Endothelial cell of umbilical vein (primary cell): Measurements from ENCODE around the gene HOXB3. TPM values are rescaled to one million over a fixed set of nuclear protein-coding genes. Genes with fewer than 3 reads are reported as not detected.

Experiments used
- BruUV-seq: library from RNA; stranded (reverse); fragments of 400-500 nt; replicated peaks from 2 replicates; lab custom pipeline; 2021; lab: Mats Ljungman, UMichigan
- CTCF ChIA-PET: fragments of 300-600, 350-600 bp; sonication (Branson Sonifier 250); formaldehyde crosslinking; loops from one replicate; lab custom pipeline; 2021; ENCODE audit warnings: antibody characterized with exemption, inconsistent platforms; lab: Charles Lee
- POLR2A ChIA-PET: fragments of 300-600, 350-600 bp; sonication (Branson Sonifier 250); formaldehyde crosslinking; loops from one replicate; lab custom pipeline; 2021; ENCODE audit warnings: antibody characterized with exemption, inconsistent platforms; lab: Charles Lee
- DNase-seq: peaks from one replicate; pipeline ENCODE4 v3.0.0-alpha.2; 2011; ENCODE audit warnings: low read depth, low spot score
- FAIRE-seq: peaks from 2 replicates; lab custom pipeline; 2011; peaks lifted over from hg19 to GRCh38; lab: Jason Lieb, UNC
- H2AFZ ChIP-seq: 2 replicates; pipeline ENCODE4 v1.6.0; 2012; ENCODE audit warnings: low read depth, low read length, control low read depth, inconsistent platforms
- H3K27ac ChIP-seq: 2 replicates; pipeline ENCODE4 v1.5.1; 2011; ENCODE audit warnings: low read depth, mild to moderate bottlenecking, control low read depth, low read length, moderate library complexity; ENCODE audit not compliant: insufficient read depth
- H3K27me3 ChIP-seq, 2 experiments: 2 replicates each; pipeline versions ENCODE4 v1.6.0 to v1.6.1; 2011; ENCODE audit warnings: low read length in 2 of 2, mixed read lengths in 1 of 2; ENCODE audit not compliant: control insufficient read depth in 2 of 2, insufficient read depth in 2 of 2
- H3K36me3 ChIP-seq, 2 experiments: 2 replicates in 1 of 2; 3 replicates in 1 of 2; pipeline ENCODE4 v1.5.1; 2011; ENCODE audit warnings: low read length in 2 of 2, mild to moderate bottlenecking in 1 of 2, moderate library complexity in 1 of 2; ENCODE audit not compliant: control insufficient read depth in 2 of 2, insufficient read depth in 2 of 2; ENCODE audit errors: extremely low read depth in 1 of 2
- H3K4me1 ChIP-seq: 3 replicates; pipeline ENCODE4 v1.5.1; 2011; ENCODE audit warnings: mild to moderate bottlenecking, low read length; ENCODE audit not compliant: control insufficient read depth, insufficient read depth; ENCODE audit errors: extremely low read depth
- H3K4me2 ChIP-seq: 2 replicates; pipeline ENCODE4 v1.6.1; 2011; ENCODE audit warnings: low read length, control low read depth, mixed read lengths; ENCODE audit not compliant: insufficient read depth
- H3K4me3 ChIP-seq, 3 experiments: fragments of 200-600 bp in 1 of 3; sonication (generic), shearing (Covaris generic) in 1 of 3; replicated peaks in 1 of 3; 2 replicates each; pipeline ENCODE4 v1.5.1; 2011 to 2016; ENCODE audit warnings: control low read depth in 3 of 3, low read length in 3 of 3, mild to moderate bottlenecking in 2 of 3, inconsistent platforms in 1 of 3, low read depth in 1 of 3, moderate library complexity in 1 of 3; ENCODE audit not compliant: insufficient read depth in 1 of 3
- H3K79me2 ChIP-seq: 2 replicates; pipeline ENCODE4 v1.6.0; 2012; ENCODE audit warnings: low read length, inconsistent platforms; ENCODE audit not compliant: control insufficient read depth, insufficient read depth
- H3K9ac ChIP-seq: replicated peaks from 2 replicates; pipeline ENCODE3; 2011; ENCODE audit warnings: low read length, control low read depth; ENCODE audit not compliant: insufficient read depth; ENCODE audit errors: extremely low read depth
- H3K9me1 ChIP-seq: replicated peaks from 3 replicates; pipeline ENCODE4 v1.6.0; 2011; ENCODE audit warnings: mild to moderate bottlenecking, low read length; ENCODE audit not compliant: control insufficient read depth, insufficient read depth; ENCODE audit errors: extremely low read depth
- H3K9me3 ChIP-seq: replicated peaks from 2 replicates; pipeline ENCODE4 v1.5.1; 2012; ENCODE audit warnings: low read length, inconsistent platforms; ENCODE audit not compliant: control insufficient read depth, insufficient read depth
- H4K20me1 ChIP-seq: replicated peaks from 2 replicates; pipeline ENCODE3; 2011; ENCODE audit warnings: mild to moderate bottlenecking, low read length; ENCODE audit not compliant: control insufficient read depth, insufficient read depth; ENCODE audit errors: extremely low read depth
- EZH2 ChIP-seq: IDR thresholded peaks from 2 replicates; pipeline ENCODE4 v1.6.1; 2012; ENCODE audit warnings: borderline replicate concordance, low read depth, mild to moderate bottlenecking, moderate library complexity, low read length, inconsistent platforms; ENCODE audit not compliant: severe bottlenecking
- FOS ChIP-seq: IDR thresholded peaks from 2 replicates; pipeline ENCODE4 v1.6.1; 2011; ENCODE audit warnings: mild to moderate bottlenecking, low read length, moderate library complexity, borderline replicate concordance; ENCODE audit not compliant: insufficient read depth
- GATA2 ChIP-seq: IDR thresholded peaks from 2 replicates; pipeline ENCODE4 v1.7.0; 2011; ENCODE audit warnings: low read depth, mild to moderate bottlenecking, moderate library complexity, mixed read lengths, low read length; ENCODE audit not compliant: insufficient read length, insufficient read depth
- JUN ChIP-seq: IDR thresholded peaks from 2 replicates; pipeline ENCODE4 v1.6.1; 2011; ENCODE audit warnings: borderline replicate concordance, low read depth; ENCODE audit not compliant: insufficient read length, insufficient read depth
- MYC ChIP-seq: IDR thresholded peaks from one replicate; pipeline ENCODE4 v1.6.1; 2011; ENCODE audit warnings: mild to moderate bottlenecking, low read depth, low read length
- POLR2A ChIP-seq: IDR thresholded peaks from 2 replicates; pipeline ENCODE4 v1.6.1; 2012; ENCODE audit warnings: low read depth, mild to moderate bottlenecking, control low read depth, low read length
- POLR2AphosphoS5 ChIP-seq: IDR thresholded peaks from 2 replicates; pipeline ENCODE4 v1.6.1; 2012; ENCODE audit warnings: low read depth, mild to moderate bottlenecking, control low read depth, low read length, moderate library complexity; ENCODE audit not compliant: insufficient read depth
- dilution Hi-C: fragments of 300-500 bp; cut with MboI; formaldehyde crosslinking; loops from one replicate; pipeline ENCODE4 v1.15.0; 2019; ENCODE audit warnings: low sequenced_read_pairs; ENCODE audit not compliant: extremely low pct_ligation_motif_present
- intact Hi-C: fragments of 100-400 bp; cut with micrococcal nuclease; formaldehyde crosslinking; loops from one replicate; pipeline ENCODE4 v1.10.0; 2022
- polyA plus RNA-seq, 4 experiments: library from polyadenylated mRNA; depleted of rRNA in 3 of 4; stranded (reverse) in 3 of 4; unstranded in 1 of 4; fragments of >200 nt; gene quantifications; 2 replicates each; pipeline versions ENCODE4 v1.2.1 to v1.2.3, GENCODE V29; 2011 to 2012; ENCODE audit warnings: missing spikeins in 1 of 4
- total RNA-seq: library from RNA; stranded (reverse); gene quantifications from 2 replicates; pipeline ENCODE4 v1.2.3, GENCODE V29; 2021
- TF ChIP-seq, protein P1 (sequence below), 2 donors: IDR thresholded peaks; 1 replicate in 1 of 2; 2 replicates in 1 of 2; pipeline ENCODE4 v1.5.1; 2011; ENCODE audit warnings: low read length in 2 of 2, mild to moderate bottlenecking in 2 of 2, moderate library complexity in 2 of 2, control low read depth in 1 of 2, inconsistent platforms in 1 of 2, low read depth in 1 of 2; ENCODE audit not compliant: insufficient read depth in 1 of 2; ENCODE audit errors: extremely low read depth in 1 of 2
- TF ChIP-seq, protein P2 (sequence below): IDR thresholded peaks from 2 replicates; pipeline ENCODE4 v1.6.1; 2011; ENCODE audit not compliant: insufficient read depth, insufficient read length

HOXB3 gene
- total and polyA plus RNA-seq, 2 donors (not counting 3 experiments of a cell fraction or from before 2014, with no cell fraction given), result 29.6 to 56.6 TPM

DNA sequence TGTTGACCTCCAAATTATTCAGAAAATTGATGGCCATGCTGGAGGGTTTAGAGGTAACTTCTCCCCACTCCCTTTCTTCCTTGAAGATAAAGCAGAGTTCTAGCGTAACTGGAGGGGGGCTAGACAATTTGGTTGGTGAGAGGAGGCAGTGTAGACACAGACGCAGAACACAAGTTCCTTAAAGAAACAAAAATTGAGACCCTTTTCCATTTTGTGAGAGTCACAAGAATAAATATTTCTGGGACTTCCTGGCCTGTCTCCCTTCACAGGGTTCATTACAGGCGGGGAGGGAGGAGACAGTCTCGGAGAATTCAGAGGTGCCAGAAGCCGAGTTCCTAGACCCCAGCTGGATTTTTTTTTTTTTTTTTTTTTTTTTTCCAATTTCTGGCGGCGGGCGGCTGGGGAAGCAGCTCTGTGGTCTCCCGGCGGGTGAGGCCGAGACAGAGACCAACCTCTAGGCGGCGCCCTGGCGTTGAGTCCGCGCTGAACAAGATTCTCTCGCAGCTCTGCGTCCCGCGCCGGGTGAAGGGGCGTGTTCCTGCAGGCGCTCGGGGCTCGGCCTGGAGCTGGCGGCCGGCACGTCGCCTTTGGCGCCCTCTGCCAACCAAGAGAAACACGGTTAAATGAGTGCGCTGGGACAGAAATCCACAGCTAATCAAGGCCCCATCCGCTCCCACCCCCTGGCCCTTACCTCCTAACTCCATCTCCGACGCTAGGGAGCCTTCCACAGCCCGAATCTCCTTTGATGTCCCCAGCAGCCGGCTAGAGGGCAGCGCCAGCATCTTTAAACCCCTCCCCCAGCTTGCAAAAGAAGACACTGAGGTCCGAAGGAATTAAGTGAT is 46.4 kb upstream of the HOXB3 start:
- H3K4me2 ChIP-seq, result no peak overlapping the region
- DNase-seq, result peak; percentile 93

More for the DNA sequence above, 46.4 kb upstream of the HOXB3 start:
- FAIRE-seq, result peak; percentile 91
- no peak overlapping the region for H3K9ac ChIP-seq
- H3K9me3 ChIP-seq, result no peaks in the 10 kb centered on the region
- POLR2A ChIA-PET, result interaction anchor here (0.6 to 0.7 kb wide), 2 partner anchors 98 to 271 kb away, joined by 3 to 5 read pairs; no protein-coding TSS in a partner anchor
- H3K79me2 ChIP-seq, result no peaks in the 10 kb centered on the region
- dilution Hi-C loops, result no loop called here
- H3K4me3 ChIP-seq, result no peak overlapping the region
- CTCF ChIA-PET, result interaction anchor here (0.5 to 4.2 kb wide), 64 partner anchors 8 to 1284 kb away, joined by 3 to 73 read pairs (median 4); partner anchors contain the start of genes ATP5MC1, HOXB8, HOXB9 and PRAC2
- TF ChIP-seq POLR2A (no peak), GATA2 (no peak), EZH2 (peak; percentile 53), POLR2AphosphoS5 (peak; percentile 42), JUN (no peak), FOS (no peak), MYC (no peak)
- TF ChIP-seq, protein P1, sequence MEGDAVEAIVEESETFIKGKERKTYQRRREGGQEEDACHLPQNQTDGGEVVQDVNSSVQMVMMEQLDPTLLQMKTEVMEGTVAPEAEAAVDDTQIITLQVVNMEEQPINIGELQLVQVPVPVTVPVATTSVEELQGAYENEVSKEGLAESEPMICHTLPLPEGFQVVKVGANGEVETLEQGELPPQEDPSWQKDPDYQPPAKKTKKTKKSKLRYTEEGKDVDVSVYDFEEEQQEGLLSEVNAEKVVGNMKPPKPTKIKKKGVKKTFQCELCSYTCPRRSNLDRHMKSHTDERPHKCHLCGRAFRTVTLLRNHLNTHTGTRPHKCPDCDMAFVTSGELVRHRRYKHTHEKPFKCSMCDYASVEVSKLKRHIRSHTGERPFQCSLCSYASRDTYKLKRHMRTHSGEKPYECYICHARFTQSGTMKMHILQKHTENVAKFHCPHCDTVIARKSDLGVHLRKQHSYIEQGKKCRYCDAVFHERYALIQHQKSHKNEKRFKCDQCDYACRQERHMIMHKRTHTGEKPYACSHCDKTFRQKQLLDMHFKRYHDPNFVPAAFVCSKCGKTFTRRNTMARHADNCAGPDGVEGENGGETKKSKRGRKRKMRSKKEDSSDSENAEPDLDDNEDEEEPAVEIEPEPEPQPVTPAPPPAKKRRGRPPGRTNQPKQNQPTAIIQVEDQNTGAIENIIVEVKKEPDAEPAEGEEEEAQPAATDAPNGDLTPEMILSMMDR (IDR thresholded peaks at IDR 0.05; ENCODE audit: extremely low read depth in 1 of 2, insufficient read depth in 1 of 2, low read depth in 1 of 2, low read length in 2 of 2), result peak; percentile 89 to 96
- TF ChIP-seq, protein P2, sequence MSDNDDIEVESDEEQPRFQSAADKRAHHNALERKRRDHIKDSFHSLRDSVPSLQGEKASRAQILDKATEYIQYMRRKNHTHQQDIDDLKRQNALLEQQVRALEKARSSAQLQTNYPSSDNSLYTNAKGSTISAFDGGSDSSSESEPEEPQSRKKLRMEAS, result no peak
- peak overlapping the region; percentile 4 for H2AFZ ChIP-seq
- no peaks in the 10 kb centered on the region for H4K20me1 ChIP-seq
- H3K4me1 ChIP-seq, result no peaks in the 10 kb centered on the region
- no peaks in the 10 kb centered on the region for H3K36me3 ChIP-seq
- intact Hi-C loops, result loop anchor here (1.0 kb wide), 1 partner anchor 11 kb away; no protein-coding TSS in a partner anchor
- no peak overlapping the region for H3K27ac ChIP-seq
- no peaks in the 10 kb centered on the region for H3K9me1 ChIP-seq
- peaks cover 69 to 85% of the 10 kb centered on the region in 2 experiments for H3K27me3 ChIP-seq
- no TSS peak for BruUV-seq
